Stimulated activated naive CD4-positive, alpha-beta T cell treated with Interleukin-2 at 50 U/mL for 16 hours (primary cell): ENCODE measurements around the gene CBFB.
"Not testable (repeated sequence)": the region's sequence is repeated elsewhere in the genome, so short reads cannot be mapped to it uniquely, and the experiment has no call there.

ENCODE experiments used
- DNase-seq: peaks from one replicate; lab custom pipeline; 2025; lab: John Stamatoyannopoulos, UW

Gene CBFB

DNA sequence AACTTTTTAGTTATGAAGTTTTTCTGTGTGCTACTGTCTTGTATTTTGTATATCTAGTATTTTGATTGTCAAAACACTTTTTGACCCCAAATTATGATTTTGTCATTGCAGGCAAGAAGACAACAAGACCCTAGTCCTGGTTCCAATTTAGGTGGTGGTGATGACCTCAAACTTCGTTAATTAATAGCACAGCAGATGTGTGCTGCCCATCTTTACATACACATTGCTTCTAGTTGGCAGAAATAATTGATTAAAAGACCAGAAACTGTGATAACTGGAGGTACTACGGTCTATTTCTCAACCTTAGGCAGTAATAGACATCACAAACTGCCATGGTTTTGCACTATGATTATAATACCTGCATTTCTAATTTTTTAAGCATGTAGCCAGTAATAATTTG is 69.7 kb downstream of the CBFB start:
- no peak for DNase-seq

DNA sequence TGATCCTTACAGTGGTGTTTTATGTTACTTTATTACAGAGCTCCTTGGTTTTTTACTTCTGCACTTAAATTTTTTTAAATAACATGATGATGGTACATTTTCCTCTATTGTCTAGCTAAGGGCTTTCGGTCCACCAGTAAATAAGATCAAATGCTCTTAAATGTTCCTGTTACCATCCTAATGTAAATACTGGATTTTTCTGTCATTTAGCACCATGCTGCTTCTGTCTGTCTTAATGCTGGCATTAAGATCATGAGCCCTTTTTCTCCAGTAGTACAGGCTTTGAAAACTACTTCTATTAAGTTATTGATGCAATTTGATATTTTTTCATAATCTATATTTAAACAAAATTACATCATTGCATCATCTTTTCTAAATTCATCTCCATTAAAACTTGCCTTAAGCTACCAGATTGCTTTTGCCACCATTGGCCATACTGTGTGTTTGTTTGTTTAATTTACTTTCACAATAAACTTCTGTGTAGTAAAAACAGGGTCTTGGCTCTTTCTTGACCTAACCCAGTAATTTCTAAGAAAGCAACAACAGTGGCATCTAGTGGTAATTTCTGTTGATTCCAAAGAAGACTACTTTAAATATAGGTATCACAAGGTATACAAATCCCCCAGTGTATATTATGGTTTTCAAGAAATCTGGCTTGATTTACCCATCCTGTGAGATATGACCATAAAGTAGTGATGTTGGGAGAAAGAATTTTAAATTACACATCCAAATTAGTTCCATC is 71.8 kb downstream of the CBFB start:
- DNase-seq = no peak

DNA sequence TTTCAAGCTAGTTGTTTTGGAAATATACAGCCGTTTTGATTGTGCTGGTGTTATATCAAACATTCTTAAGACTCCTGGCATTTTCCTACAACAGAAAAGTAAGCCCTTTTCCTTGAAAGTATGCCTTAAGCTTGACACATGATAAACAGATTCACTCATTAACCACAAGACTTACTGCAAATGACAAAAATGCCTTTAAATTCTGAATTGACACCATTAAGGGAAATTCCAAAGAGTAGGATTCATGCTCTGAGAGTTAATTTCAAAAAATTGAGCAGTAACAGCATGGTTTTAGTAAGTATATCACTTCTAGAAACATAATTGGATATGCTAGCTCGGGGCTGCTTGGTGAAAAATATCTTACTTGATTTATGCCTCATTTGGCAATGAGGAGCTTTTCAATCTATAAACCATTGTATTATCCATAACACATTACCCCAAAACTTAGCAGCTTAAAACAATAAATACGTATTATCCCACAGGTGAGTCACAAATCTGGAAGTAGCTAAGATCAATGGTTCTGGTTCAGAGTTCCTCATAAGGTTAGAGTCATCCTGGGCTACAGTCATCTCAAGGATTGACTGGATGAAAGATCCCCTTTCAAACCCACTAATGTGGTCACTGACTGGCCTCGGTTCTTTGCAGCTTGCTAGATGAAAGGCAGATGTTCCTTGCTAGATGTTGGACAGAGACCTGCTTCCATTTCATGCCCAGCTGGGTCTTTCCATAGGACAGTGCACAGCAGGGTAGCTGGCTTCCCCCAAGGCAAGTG is 72.5 kb downstream of the CBFB start:
- DNase-seq = no peak

DNA sequence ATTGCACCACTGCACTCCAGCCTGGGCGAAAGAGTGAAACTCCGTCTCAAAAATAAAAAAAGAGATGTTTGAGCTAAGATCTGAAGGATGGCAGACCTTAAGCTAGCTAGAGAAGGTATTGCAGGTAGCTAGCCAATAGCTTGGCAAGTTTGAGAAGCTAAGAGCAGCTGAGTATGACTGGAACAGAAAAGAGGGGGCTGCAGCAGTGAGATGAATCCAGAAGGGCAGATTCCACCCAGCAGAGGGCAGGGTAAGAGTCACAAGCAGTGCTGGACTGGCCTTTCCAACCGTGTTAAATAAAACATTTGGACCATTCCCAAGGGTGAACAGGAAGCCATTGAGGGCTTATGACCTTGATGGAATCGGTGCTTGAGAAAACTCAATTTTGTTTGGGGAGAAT is 75.1 kb downstream of the CBFB start:
- DNase-seq = no peak

DNA sequence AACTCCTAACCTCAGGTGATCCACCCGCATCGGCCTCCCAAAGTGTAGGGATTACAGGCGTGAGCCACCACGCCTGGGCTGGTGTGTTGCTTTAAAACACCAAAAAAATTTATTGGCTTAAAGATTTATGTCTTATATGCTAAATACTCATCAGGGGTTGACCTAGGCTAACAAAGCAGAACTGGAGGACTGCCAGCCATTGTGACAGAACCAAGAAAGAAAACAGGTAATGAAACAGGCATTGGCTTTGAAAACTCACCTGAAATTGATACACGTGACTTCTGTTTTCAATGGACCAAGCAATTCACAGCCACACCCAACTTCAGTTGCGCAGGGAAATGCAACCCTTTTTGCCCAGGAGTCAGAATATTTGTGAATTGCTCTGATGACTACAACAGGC is 75.9 kb downstream of the CBFB start:
- no peak for DNase-seq

DNA sequence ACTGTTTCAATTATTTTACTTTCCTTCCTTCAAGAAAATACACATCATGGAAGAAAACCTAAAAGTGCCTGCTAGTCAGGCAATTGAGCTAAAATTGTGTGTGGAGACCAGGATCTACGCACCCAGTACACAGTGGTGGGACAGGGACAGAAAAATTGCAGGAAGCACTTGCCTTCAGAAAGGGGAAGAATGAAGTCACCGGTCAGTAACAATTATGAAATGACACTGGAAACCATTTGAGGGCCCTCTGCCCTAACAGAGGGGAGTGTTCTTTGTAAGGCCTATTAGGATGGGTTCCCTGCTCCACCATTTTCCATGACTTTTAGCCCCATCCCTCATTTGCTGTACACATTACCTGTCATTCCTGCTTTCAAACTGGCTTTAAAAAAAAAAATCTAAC is 76.3 kb downstream of the CBFB start:
- DNase-seq = no peak

DNA sequence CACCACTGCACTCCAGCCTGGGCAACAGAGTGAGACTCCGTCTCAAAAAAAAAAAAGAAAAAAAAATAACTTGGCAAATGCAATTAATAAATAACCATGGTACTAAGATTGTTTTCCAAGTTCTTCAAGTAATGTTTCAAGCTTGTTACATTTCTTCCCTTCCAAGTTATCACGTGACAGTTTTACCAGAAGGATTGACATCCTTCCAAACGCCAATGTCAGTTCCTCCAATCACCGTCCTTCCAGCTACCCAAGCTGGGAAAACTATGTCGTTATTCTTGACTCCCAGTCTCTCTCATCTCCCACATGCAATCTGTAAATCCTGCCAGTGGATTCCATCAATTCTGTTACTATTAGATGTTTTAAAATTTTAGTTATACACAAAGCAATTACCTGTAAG is 76.9 kb downstream of the CBFB start:
- no peak for DNase-seq

DNA sequence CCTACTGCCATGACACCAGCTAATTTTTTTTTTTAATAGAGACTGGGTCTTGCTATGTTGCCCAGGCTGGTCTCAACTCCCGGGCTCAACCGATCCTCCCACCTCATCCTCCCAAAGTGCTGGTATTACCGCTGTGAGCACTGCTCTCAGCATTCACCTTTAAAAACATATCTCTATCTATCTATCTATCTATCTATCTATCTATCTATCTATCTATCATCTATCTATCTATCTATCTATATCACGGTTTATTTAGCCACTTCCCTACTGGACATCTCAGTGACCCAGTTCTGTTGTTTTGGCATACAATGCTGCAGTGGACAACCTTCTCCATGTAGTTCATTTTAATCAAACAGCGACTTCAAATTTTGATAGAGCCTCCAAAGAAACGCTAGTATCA is 79.5 kb downstream of the CBFB start:
- no peak for DNase-seq

DNA sequence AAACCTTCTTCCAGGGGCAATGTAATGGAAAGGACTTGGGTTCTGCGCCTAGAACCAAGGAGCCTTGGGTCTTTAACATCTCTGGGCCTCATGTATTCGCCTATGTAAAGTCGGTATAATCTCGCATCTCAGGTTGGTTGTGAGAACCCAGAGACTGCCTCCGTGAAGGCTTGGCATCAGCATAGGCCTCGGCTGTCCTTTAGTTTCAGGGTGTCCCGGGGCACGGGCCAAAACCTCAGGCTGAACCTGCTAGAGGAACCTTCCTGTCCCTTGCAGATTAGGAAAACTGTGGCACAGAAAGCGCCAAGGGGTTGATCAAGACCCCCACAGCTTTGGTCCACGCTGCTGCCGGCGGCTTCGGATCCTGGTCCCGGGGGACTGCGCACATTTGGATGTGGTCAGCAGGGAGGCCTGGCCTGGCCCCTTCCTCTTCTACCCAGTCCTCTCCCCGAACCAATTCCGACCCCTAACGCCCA is 80.0 kb downstream of the CBFB start:
- no peak for DNase-seq

DNA sequence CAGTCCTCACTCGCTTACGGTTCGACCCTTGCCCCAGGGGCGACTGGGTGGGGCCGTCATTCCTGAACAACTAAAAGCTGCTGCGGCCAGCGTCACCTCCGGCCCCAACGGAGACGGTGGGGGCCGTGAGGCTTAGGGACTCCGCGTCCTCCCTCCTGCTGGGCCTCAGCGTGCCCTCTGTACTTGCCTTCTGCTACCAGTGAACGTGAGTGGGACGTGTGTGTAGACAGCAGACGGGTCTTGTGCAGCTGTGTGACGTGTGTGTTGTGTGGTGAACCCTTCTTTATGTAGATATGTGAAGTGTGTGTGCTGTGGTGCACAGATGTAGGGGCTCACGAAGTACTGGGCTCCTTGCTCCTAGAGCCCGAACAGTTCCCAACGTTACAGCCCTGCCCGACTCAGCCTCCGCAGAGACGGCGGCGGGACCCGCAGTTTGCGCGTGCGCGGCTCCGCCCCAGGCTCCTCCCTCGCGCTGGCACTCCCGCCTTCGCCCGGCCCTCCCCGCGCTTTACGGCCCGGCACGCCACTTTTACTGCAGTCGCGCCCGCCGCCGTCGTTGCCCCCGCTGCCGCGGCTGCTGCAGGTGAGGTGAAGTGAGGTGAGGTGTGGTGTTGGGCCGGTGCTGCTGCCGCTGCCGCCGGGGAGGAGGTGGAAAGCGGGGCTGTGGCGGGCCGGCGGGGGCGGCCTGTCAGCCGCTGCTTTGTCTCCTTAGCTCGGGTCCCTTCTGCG is 80.6 kb downstream of the CBFB start, which contains the start of gene PHAF1:
Gene PHAF1, plus strand, starts transcription at position 535 of the 729 bp plus-strand sequence. CDS start 235 bp downstream, outside the sequence.
- DNase-seq = peak; percentile 93

DNA sequence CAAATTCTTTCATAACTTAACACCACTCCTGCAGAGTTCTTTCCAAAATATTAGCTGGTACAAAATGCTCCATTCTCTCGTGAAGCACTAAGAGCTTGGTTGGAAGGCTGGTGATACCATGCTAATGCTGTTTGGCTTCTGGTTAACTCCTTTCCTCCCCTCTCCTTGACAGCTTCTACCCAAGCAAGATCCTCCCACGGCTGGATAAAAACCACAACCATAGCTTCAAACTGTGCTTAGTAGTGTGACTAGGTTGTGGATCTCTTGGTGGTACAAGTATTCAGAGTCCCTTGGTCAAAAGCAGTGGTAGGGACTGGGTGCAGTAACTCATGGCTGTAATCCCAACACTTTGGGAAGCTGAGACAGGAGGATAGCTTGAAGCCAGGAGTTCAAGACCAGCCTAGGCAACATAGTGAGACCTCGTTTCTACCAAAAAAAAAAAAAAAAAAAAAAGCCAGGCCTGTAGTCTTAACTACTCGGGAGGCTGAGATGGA is 83.0 kb downstream of the CBFB start:
- DNase-seq = no peak

DNA sequence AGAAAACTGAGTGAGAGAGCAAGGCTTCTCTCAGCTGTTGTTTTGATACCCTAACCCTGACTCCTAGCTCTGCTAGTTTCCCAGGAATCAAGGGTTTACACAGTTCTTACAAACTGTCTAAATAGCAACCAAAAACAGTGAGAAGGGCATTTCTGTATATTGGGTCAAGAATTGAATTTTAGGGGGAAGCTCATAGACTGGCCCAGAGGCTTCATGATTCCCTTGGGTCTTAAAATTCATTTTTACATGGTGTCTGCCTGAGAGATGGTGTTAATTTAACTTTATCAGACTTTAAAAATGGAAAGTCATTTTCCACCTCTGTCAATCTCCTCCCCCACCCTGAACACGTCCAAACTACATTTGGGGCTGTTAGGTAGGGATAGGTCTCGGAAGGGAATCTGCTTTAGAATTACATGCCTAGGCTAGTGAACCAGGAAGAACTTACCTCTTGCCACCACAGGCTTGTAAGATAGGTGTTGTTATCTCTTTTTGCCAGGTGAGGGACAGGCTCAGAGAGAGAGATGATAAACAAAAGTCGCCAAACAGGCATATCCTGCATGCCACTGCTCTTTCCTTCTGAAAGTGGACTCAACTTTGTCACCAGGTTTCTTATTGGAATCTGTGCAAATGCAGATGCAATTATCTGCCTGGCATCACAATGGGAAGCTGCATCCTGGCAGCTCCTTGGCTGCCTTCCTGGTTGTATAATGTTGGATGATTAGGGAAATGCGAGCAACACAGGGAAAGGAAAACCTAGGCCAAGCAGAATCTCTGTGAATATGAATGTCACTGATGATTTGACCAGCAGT is 83.8 kb downstream of the CBFB start:
- DNase-seq = no peak

DNA sequence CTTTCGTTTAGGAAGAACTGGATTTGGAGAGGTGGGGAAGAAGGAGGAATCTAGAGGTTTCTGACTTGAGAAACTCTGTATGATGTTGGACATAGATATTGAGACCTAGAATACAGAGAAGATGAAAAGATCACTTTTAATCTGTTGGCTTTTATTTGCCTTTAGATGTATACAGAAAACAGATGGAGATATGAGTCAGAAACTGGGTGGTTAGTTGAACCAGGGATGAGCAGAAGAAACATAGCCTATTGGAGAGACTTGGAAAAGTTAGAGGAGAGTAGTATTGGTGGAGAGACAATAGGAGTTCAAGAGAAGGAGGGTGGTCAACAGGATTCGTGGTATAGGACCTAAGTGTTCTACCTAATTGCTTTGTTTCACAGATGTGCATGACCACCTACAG is 85.8 kb downstream of the CBFB start:
- DNase-seq = no peak

DNA sequence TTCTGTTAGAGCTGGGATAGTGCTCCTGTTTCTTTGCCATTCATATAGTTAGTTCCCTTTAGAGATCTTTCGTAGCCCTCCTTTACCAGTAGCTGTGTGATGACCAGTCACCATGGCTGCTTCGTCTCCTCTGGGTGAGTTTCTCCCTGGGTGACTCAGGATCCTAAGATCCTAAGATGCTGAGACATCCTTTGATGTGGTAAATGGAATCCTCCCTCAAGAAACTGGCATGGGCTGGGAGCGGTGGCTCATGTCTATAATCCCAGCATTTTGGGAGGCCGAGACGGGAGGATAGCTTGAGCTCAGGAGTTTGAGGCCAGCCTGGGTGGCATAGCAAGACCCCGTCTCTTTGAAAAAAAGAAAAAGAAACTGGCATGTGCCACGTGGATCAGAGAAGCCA is 86.7 kb downstream of the CBFB start:
- no peak for DNase-seq

DNA sequence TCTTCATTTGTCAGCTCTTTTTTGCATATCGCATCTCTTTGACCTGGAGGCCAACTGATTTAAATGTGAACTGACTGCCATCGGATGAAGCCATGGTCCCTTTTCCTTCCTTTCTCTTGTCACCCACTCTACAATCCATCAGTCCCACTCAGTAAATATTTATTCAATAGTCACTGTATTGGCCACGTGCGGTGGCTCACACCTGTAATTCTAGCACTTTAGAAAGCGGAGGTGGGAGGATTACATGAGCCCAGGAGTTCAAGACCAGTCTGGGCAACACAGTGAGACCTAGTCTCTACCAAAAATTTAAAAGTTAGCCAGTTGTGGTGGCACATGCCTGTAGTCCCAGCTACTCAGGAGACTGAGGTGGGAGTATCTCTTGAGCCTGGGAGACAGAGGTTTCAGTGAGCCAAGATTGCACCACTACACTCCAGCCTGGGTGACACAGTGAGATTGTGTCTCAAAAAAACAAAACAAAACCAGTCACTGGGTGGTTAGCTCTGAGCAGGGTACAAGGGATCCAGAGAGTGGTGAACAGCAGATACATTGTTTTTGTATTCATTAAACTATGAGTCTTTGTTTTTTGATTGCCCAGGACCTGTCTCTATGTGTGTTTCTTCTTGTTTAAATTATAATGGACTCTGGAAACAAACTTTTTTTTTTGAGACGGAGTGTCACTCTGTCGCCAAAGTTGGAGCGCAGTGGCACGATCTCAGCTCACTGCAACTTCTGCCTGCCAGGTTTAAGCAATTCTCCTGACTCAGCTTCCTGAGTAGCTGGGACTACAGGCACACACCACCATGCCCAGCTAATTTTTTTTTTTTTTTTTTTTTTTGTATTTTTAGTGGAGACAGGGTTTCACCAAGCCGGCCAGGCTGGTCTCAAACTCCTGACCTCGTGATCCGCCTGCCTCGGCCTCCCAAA is 87.7 kb downstream of the CBFB start:
- no peak for DNase-seq

DNA sequence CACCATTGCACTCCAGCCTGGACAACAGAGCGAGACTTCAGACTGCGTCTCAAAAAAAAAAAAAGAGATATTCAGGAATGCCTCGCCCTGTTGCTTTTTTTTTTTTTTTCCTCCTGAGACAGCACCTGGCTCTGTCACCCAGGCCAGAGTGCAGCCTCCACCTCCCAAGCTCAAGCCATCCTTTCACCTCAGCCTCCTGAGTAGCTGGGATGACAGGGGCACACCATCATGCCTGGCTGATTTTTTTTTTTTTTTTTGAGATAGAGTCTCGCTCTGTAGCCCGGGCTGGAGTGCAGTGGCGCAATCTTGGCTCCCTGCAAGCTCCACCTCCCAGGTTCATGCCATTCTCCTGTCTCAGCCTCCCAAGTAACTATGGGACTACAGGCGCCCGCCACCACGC is 88.8 kb downstream of the CBFB start:
- DNase-seq = no peak

DNA sequence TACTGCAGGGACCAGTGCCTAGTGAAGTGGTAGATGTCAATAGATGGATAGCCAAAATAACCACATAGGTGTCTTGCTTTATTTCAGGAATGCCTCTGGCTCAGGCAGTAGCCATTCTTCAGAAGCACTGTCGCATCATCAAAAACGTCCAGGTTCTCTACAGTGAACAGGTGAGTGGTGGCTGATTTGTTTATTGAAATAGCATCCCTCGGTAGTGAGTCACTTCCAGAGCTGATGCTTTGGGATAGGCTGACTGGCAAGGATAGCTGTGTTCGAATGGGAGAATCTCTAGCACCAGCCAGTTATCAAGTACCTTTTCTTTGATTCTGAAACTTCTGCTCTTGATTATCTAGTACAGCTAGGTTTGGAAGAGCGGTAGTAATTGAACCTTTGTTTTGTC is 91.1 kb downstream of the CBFB start:
- no peak for DNase-seq

DNA sequence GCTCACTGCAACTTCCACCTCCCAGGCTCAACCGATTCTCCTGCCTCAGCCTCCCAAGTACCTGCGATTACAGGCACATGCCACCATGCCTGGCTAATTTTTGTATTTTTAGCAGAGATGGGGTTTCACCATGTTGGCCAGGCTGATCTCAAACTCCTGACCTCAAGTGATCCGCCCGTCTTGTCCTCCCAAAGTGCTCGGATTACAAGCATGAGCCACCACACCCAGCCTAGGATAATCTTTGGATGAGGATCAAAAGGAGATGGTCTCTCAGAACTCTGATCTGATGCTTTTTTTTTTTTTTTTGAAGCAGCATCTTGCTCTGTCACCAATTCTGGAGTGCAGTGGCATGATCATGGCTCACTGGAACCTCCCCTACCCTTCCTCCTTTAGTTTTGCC is 93.8 kb downstream of the CBFB start:
- DNase-seq = not testable (repeated sequence)

DNA sequence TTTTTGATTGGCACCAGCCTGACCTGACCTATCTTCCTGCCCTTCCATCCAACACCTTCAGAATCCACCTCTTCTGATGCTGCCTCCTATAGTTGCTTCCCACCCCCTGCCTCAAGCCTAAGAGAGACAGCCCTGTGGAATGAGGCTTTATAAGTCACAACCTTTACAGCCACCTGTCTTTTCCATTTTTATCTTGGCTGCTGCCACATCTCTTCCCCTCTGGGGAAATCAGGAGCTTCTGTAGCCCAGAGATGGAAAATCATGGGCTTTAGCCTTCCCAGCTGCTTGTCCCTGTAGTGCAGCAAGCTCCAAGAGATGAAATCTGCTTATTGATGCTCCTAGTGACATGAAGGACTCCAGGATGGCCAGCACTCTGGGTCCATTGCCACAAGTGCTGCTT is 99.5 kb downstream of the CBFB start:
- no peak for DNase-seq

DNA sequence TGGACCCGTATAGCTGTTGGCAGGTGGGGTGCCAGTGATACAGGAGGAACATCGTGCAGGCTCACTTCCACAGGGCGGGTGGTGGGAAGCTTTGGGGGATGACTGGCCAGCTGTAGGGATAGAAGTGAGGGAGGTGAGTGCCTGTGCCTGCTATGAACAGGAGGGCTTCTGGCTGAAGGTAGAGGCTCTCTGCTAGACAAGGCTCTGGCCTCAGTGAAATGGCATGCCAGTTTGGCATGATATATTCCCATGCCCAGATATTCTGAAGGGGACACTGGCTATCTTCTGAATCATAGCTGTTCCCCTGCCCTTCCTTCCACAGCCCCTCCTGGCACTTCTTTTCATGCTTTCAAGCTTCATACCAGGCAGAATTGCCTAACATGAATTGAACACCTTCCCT is 99.9 kb downstream of the CBFB start:
- no peak for DNase-seq

DNA sequence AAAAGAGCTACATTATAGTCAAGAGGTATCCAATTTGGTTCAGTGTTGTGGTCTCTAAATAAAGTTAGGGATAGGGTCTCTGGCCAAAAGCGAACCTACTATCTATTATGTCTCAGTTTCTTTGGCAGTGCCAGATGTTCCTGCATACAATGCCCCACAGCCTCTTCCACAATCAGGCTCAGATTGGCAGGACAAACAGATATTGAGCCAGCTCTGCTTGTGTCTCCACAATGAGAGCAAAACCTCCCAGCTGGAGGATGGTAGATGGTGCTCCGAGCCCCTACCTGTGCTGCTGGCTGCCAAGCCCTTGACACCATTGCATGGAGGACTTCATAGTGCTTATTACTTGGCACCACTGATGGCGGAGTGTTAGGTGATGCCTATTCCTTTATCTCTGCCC is 100.5 kb downstream of the CBFB start:
- DNase-seq = no peak
